H4 (cell line): ENCODE measurements around the gene CACNA2D3. TPM values are rescaled to one million over a fixed set of nuclear protein-coding genes. Genes with fewer than 3 reads are reported as not detected.

Experiments used
- DNase-seq: peaks from one replicate; pipeline ENCODE4 v3.0.0-alpha.2; 2015; ENCODE audit warnings: low spot score
- total RNA-seq: library from RNA; depleted of rRNA; stranded (reverse); fragments of >200 nt; shearing (Covaris generic); gene quantifications from 2 replicates; pipeline ENCODE4 v1.2.3, GENCODE V29; 2014

CACNA2D3 gene
- total RNA-seq, 1 experiment from 2014 or later, result 4.3 TPM

- DNase-seq, result no peak
Measured at GRCh38 chr3:54844211-54844610, 721.9 kb downstream of the CACNA2D3 start.

- no peak for DNase-seq
Measured at GRCh38 chr3:54845011-54845410, 722.7 kb downstream of the CACNA2D3 start.

- no peak for DNase-seq
Measured at GRCh38 chr3:54845551-54845950, 723.2 kb downstream of the CACNA2D3 start.

- DNase-seq, result no peak
Measured at GRCh38 chr3:54846119-54846518, 723.8 kb downstream of the CACNA2D3 start.

GRCh38 chr3:54847361-54847760 is 725.0 kb downstream of the CACNA2D3 start:
- no peak for DNase-seq

- DNase-seq, result no peak
Measured at GRCh38 chr3:54849360-54849759, 727.0 kb downstream of the CACNA2D3 start.

- no peak for DNase-seq
Measured at GRCh38 chr3:54850484-54851018, 728.2 kb downstream of the CACNA2D3 start.

- peak; percentile 40 for DNase-seq
Measured at GRCh38 chr3:54853573-54854404, 731.4 kb downstream of the CACNA2D3 start.

GRCh38 chr3:54856271-54856670 is 733.9 kb downstream of the CACNA2D3 start:
- no peak for DNase-seq

GRCh38 chr3:54857343-54857742 is 735.0 kb downstream of the CACNA2D3 start:
- DNase-seq, result peak; percentile 27

- DNase-seq, result no peak
Measured at GRCh38 chr3:54858093-54858785, 735.9 kb downstream of the CACNA2D3 start.

- no peak for DNase-seq
Measured at GRCh38 chr3:54859184-54859583, 736.8 kb downstream of the CACNA2D3 start.

GRCh38 chr3:54861248-54862067 is 739.1 kb downstream of the CACNA2D3 start:
- DNase-seq, result no peak

GRCh38 chr3:54862526-54862925 is 740.2 kb downstream of the CACNA2D3 start:
- DNase-seq, result no peak

- peak; percentile 11 for DNase-seq
Measured at GRCh38 chr3:54863366-54863765, 741.0 kb downstream of the CACNA2D3 start.

- DNase-seq, result no peak
Measured at GRCh38 chr3:54863786-54864185, 741.4 kb downstream of the CACNA2D3 start.

- DNase-seq, result no peak
Measured at GRCh38 chr3:54865316-54865715, 743.0 kb downstream of the CACNA2D3 start.

GRCh38 chr3:54866251-54866650 is 743.9 kb downstream of the CACNA2D3 start:
- DNase-seq, result no peak

GRCh38 chr3:54870423-54870822 is 748.1 kb downstream of the CACNA2D3 start:
- peak; percentile 79 for DNase-seq

- no peak for DNase-seq
Measured at GRCh38 chr3:54871867-54872266, 749.5 kb downstream of the CACNA2D3 start.

- DNase-seq, result no peak
Measured at GRCh38 chr3:54873059-54874010, 751.0 kb downstream of the CACNA2D3 start.
